Colonic mucosa (tissue), 4 donors: ENCODE data around the gene GABBR2. TPM values are rescaled to one million over a fixed set of nuclear protein-coding genes. Genes with fewer than 3 reads are reported as not detected.

ENCODE experiments used
- DNase-seq: peaks from one replicate; pipeline ENCODE4 v3.0.0-alpha.2; 2020
- H3K27ac ChIP-seq: fragments of 200-600 bp; one replicate; pipeline ENCODE4 v1.8.0; 2021
- H3K27me3 ChIP-seq: fragments of 200-600 bp; one replicate; pipeline ENCODE4 v1.8.0; 2021
- H3K36me3 ChIP-seq: fragments of 200-600 bp; one replicate; pipeline ENCODE4 v1.8.0; 2021
- H3K4me1 ChIP-seq: fragments of 200-600 bp; one replicate; pipeline ENCODE4 v1.8.0; 2021; ENCODE audit warnings: mild to moderate bottlenecking
- H3K4me3 ChIP-seq: fragments of 200-600 bp; one replicate; pipeline ENCODE4 v1.8.0; 2021
- H3K9ac ChIP-seq, 2 donors: one replicate each; pipeline ENCODE4 v1.7.0; 2013; ENCODE audit warnings: control low read depth in 2 of 2, low read depth in 2 of 2, low read length in 2 of 2
- H3K9me3 ChIP-seq: fragments of 200-600 bp; one replicate; pipeline ENCODE4 v1.8.0; 2021
- intact Hi-C: fragments of 100-400 bp; cut with DNase I; formaldehyde crosslinking; loops from one replicate; pipeline ENCODE4 v1.14.1; 2022
- total RNA-seq, 2 donors: library from RNA; stranded (reverse); fragmentation: NEBNext Ultra II Directional in 1 of 2; extraction: Animal tissue kit (Norgen Biotek cat#: 25700) in 1 of 2; gene quantifications; one replicate each; pipeline ENCODE4 v1.2.1, GENCODE V29; 2021
- TF ChIP-seq, protein P1 (sequence below): fragments of 200-600 bp; IDR thresholded peaks from one replicate; pipeline ENCODE4 v1.8.0; 2022; ENCODE audit warnings: antibody characterized with exemption, mild to moderate bottlenecking
- donor health status: healthy.
- donor health status: DM: no; HTN: no; CAD: no.
- donor health status: DM: no; HTN: no; CAD: no.

GABBR2 gene
- total RNA-seq, 2 donors from 2014 or later, result 0.05 TPM; not detected in 1

DNA sequence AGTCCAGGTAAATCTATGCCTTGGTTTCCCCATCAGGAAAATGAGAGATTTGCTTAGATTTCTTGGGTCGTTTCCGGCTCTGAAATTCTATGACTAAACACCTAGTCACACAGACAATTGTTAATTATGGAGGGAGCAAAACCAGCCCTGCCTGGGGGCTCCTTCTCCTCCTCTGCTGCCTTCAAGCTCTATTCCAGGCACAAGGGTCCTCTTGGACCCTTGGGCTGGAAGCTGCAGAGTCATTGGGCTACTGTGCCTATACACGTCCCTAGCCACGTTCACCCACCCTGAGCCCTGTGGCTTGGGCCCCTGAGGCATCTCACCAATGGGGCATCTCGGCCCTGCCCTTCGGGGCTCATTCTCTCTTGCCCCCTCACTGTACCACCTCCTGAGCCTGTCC, 379.5 kb downstream of the GABBR2 start:
- H3K9me3 ChIP-seq, result no peaks in the 10 kb centered on the region
- H3K27me3 ChIP-seq, result no peaks in the 10 kb centered on the region
- no peak overlapping the region for H3K4me3 ChIP-seq
- TF ChIP-seq, protein P1, sequence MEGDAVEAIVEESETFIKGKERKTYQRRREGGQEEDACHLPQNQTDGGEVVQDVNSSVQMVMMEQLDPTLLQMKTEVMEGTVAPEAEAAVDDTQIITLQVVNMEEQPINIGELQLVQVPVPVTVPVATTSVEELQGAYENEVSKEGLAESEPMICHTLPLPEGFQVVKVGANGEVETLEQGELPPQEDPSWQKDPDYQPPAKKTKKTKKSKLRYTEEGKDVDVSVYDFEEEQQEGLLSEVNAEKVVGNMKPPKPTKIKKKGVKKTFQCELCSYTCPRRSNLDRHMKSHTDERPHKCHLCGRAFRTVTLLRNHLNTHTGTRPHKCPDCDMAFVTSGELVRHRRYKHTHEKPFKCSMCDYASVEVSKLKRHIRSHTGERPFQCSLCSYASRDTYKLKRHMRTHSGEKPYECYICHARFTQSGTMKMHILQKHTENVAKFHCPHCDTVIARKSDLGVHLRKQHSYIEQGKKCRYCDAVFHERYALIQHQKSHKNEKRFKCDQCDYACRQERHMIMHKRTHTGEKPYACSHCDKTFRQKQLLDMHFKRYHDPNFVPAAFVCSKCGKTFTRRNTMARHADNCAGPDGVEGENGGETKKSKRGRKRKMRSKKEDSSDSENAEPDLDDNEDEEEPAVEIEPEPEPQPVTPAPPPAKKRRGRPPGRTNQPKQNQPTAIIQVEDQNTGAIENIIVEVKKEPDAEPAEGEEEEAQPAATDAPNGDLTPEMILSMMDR, result no peak
- DNase-seq, result no peak
- H3K27ac ChIP-seq, result no peak overlapping the region
- no peaks in the 10 kb centered on the region for H3K4me1 ChIP-seq
- no peaks in the 10 kb centered on the region for H3K36me3 ChIP-seq
- intact Hi-C loops, result no loop called here
- no peak overlapping the region for H3K9ac ChIP-seq

DNA sequence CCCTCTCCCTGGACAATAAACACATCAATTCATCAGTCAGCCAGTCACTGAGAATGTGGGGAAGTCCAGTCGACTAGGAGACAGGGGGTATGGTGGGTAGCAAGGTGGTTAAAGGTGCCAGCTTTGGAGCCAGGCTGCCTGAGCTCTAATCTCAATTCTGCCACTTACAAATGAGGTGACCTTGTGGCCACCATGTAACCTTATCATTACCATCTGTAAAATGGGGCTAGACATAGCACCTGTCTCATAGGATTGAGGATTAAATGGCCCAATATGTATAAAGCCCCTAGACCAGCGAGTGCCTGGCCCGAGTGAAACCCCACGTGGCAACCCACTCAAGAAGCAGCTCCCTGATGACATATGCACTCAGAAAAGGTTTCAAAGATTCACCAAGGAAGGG, 380.0 kb downstream of the GABBR2 start:
- TF ChIP-seq, protein P1, result no peak

DNA sequence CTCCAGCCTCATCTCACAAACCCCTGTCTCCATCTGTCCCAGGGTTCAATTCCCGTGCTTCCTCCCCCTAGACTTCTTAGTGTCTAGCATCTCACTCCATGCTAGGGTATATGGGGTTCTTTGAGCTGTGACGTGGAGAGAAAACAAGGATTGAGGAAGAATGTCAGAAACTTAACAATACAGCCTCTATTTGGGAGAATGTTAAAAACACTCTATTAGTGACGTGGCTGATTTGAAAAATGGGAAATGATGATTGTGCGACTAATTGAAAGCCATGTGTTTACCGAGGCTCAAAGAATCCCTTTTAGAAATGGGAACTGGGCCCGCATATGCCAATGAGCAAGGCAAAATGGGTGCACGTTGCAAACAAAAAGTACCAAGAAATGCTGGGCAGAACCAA, 380.6 kb downstream of the GABBR2 start:
- DNase-seq, result no peak
- TF ChIP-seq, protein P1, result no peak
- Histone ChIP-seq H3K4me3 (no peak overlapping the region), H3K27me3 (no peaks in the 10 kb centered on the region), H3K36me3 (no peaks in the 10 kb centered on the region), H3K9me3 (no peaks in the 10 kb centered on the region), H3K27ac (no peak overlapping the region), H3K9ac (no peak overlapping the region), H3K4me1 (no peaks in the 10 kb centered on the region)
- intact Hi-C loops, result no loop called here

More for the DNA sequence above, 380.0 kb downstream of the GABBR2 start:
- Histone ChIP-seq H3K9me3 (no peaks in the 10 kb centered on the region), H3K27me3 (no peaks in the 10 kb centered on the region), H3K27ac (no peak overlapping the region), H3K9ac (no peak overlapping the region), H3K36me3 (no peaks in the 10 kb centered on the region), H3K4me1 (no peaks in the 10 kb centered on the region), H3K4me3 (no peak overlapping the region)
- intact Hi-C loops, result no loop called here
- no peak for DNase-seq

DNA sequence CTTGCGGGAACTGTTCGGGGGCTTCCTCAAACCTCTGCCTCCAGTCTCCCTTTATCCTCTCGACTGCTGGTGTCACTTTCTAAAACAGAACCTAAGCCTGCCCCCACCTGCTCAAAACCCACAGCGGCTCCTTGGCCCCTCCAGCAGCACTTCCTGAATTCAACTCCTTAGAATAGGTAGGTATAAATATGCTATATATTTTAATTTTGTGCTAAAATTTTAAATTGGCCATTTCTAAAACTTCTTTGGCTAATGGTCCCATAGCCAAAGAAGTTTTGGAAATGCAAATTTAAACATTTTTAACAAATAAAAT, 381.5 kb downstream of the GABBR2 start:
- TF ChIP-seq, protein P1, result no peak
- Histone ChIP-seq H3K4me3 (no peak overlapping the region), H3K9me3 (no peaks in the 10 kb centered on the region), H3K27ac (no peak overlapping the region), H3K9ac (no peak overlapping the region), H3K36me3 (no peaks in the 10 kb centered on the region), H3K27me3 (no peaks in the 10 kb centered on the region), H3K4me1 (no peaks in the 10 kb centered on the region)
- no peak for DNase-seq
- intact Hi-C loops, result no loop called here

DNA sequence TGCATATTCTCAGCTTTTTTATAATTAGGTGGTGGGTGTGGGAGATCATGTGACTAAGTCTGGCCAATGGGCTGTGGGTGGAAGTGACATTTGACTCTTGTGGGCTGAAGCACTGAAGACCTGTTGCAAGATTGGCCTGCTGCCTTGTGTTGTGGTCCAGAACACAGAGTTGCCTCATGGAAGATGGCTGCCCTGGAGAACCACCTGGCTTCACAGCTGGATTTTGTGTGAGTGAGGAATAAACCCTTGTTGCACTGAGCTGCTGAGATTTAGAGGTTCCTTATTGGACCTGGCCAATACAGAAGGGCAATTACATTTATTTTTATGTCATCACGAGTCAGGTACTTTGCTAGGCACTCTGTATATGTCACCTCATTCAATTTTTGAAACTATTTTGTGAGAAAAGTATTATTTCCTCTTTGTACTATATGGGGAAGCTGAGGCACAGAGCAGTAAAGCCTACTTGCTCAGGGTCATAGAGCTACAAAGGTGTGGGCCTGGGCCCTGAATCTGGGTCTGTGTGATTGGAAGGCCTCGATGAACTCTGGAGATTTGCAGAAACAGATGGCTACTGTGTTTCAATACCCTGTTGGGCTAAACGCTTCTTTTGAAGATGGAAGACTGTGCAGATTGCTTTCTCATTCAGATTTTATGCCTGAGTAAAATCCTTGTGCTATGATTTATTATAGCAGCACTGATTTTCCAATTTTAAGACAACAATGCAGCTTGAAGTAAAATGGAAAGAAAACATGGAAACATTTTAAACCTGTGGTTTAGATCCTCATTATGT, 382.1 kb downstream of the GABBR2 start:
- intact Hi-C loops, result no loop called here
- Histone ChIP-seq H3K27ac (no peak overlapping the region), H3K4me1 (no peaks in the 10 kb centered on the region), H3K9me3 (no peaks in the 10 kb centered on the region), H3K27me3 (no peaks in the 10 kb centered on the region), H3K4me3 (no peak overlapping the region), H3K9ac (no peak overlapping the region), H3K36me3 (no peaks in the 10 kb centered on the region)
- TF ChIP-seq, protein P1, result no peak
- DNase-seq, result no peak
